AG09319 (cell line): ENCODE data around the gene RASGRF2.
"Not testable (repeated sequence)": the region's sequence is repeated elsewhere in the genome, so short reads cannot be mapped to it uniquely, and the experiment has no call there.

Experiments used
- DNase-seq: peaks from one replicate; pipeline ENCODE4 v3.0.0-alpha.2; 2010; ENCODE audit warnings: low read depth; ENCODE audit errors: extremely low read depth
- TF ChIP-seq, protein P1 (sequence below): IDR thresholded peaks from 2 replicates; pipeline ENCODE4 v1.5.1; 2011; ENCODE audit warnings: low read depth, mild to moderate bottlenecking, inconsistent platforms, low read length, moderate library complexity

The RASGRF2 gene

DNA sequence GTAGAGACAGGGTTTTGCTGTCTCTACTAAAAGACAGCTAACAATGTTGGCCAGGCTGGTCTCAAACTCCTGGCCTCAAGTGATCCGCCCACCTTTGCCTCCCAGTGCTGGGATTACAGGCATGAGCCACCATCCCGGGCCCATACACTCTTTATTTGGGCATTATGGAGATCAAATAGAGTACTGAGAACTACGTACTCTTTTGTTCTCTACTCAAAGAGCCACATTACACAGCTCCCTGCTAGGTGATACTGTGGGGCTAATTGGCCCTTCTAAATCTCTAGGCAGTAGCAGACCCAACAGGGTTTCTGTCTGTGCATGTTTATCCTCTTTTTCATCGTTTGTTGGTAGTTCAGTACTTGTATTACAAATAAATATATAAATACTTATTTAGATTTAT, 289.1 kb downstream of the RASGRF2 start:
- TF ChIP-seq, protein P1, sequence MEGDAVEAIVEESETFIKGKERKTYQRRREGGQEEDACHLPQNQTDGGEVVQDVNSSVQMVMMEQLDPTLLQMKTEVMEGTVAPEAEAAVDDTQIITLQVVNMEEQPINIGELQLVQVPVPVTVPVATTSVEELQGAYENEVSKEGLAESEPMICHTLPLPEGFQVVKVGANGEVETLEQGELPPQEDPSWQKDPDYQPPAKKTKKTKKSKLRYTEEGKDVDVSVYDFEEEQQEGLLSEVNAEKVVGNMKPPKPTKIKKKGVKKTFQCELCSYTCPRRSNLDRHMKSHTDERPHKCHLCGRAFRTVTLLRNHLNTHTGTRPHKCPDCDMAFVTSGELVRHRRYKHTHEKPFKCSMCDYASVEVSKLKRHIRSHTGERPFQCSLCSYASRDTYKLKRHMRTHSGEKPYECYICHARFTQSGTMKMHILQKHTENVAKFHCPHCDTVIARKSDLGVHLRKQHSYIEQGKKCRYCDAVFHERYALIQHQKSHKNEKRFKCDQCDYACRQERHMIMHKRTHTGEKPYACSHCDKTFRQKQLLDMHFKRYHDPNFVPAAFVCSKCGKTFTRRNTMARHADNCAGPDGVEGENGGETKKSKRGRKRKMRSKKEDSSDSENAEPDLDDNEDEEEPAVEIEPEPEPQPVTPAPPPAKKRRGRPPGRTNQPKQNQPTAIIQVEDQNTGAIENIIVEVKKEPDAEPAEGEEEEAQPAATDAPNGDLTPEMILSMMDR, result no peak
- DNase-seq, result no peak

DNA sequence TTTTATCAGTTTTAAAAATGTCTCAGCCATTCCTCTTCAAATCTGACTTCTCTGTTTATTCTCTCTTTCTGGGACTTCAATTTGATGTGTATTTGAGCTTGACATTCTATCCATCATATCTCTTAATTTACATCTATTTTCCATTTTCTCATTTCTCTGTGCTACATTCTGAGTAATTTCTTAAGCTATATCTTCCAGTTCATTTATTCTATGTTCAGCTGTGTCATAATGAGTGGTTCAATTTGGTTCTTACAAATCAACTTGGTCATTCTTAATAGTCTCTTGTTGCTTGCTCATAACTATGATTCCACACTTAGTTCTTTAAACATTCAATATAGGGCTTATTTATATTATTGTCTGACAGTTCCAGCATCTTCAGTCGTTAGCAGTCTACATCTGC, 289.8 kb downstream of the RASGRF2 start:
- no peak for DNase-seq
- TF ChIP-seq, protein P1, result no peak

DNA sequence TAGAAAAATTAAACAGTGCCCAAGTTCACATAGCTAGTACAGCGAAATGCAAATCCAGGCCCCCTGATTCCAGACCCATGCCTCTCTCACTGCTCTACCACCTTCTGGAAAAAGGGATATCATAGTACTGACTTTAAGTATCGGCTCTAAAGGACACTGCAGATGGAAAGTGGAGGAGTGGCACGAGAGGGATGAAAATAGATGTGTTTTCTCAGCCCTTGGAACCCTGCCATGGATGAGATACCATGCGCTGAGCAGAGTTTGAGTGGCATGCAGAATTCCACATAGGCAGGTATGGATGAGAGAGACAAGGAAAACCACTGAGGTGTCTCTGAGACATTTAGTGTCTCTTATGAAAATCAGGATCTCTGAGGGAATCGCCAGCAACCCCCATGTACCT, 291.8 kb downstream of the RASGRF2 start:
- TF ChIP-seq, protein P1, result no peak
- DNase-seq, result no peak

DNA sequence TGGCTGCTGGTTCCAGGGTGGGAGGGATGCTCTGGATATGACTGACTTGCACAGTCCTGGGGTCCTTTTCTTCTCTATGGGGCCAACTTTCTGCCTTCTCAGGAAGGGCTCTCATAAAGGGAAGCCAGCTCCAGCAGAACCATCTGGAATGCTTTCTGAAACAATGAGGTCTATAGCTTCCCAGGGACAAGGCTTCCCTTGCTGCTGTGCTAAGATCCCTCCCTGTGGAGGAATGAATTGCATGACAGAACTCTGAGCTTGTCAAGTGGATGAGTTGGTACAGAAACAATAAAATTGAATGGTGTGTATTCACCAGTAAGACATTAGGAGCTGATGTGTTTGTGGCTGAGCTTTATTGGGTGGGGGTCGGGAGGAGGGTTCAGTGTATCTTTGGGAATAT, 292.7 kb downstream of the RASGRF2 start:
- TF ChIP-seq, protein P1, result no peak
- no peak for DNase-seq

DNA sequence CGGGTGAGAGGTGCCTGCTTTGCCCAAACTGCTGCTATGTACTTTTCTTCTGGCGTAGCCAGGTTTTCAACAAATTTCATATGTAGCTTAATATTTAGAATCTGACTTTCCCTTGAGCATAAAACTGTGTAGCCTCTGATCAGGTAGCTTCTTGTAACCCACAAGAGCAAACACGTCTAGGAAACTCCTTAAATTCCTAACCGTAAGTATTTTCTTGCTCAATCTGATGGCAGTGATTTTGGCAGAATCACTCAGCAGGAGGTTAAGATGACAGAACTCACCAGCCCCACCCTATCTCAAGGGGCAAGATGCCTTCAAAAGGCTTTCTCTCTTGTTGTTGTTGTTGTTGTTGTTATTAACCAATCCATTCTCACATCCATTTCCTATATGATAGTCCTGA, 293.7 kb downstream of the RASGRF2 start:
- TF ChIP-seq, protein P1, result no peak
- DNase-seq, result no peak

DNA sequence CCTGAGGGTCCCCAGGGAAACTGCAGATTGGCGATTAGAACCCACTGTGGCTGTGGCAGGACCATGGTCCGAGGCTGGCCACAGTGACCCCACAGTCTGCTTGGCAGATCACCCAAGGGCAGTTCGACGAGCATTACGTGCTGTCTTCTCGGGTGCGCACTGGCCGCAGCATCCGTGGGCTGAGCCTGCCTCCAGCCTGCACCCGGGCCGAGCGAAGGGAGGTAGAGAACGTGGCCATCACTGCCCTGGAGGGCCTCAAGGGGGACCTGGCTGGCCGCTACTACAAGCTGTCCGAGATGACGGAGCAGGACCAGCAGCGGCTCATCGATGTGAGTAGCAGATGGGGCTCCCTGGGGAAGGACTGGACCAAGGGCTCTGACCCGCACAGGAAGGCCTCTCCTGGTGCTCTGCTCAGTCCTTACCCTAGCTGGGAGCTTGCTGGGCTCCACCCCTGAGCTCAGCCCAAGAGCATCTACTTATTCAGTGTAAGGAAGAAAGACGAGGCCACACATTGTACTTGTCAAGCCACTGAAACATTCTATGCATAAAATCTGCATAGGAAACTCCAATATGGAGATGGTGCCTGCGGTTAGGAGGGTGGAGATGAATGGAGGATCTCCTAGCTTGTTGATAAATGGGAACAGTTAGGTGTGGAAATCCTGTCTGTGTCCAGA, 294.9 kb downstream of the RASGRF2 start:
- DNase-seq, result no peak
- TF ChIP-seq, protein P1, result no peak

DNA sequence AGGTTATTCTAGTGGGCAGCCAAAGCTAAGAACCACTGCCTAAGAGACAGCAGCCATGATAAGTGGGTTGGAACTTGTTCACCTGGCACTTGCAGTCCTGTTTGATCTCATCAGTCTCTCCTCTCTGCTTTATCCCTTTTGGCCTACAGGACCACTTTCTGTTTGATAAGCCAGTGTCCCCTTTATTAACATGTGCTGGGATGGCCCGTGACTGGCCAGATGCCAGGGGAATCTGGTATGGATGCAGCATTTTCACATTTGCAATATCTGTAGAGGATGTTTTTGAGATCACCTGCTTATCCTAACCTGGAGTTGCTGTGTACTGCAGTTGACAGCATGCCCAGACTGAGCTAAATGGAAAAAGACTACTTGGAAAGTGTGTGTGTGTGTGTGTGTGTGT, 296.6 kb downstream of the RASGRF2 start:
- TF ChIP-seq, protein P1, result no peak
- no peak for DNase-seq

DNA sequence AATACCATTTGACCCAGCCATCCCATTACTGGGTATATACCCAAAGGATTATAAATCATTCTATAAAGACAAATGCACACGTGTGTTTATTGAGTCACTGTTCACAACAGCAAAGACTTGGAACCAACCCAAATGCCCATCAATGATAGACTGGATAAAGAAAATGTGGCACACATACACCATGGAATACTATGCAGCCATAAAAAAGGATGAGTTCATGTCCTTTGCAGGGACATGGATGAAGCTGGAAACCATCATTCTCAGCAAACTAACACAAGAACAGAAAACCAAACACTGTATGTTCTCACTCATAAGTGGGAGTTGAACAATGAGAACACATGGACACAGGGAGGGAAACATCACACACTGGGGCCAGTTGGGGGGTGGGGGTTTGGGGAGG, 302.6 kb downstream of the RASGRF2 start:
- not testable (repeated sequence) for DNase-seq
